ENCODE results near the gene EFEMP1. TPM values are rescaled to one million over a fixed set of nuclear protein-coding genes. Genes with fewer than 3 reads are reported as not detected.

EFEMP1 gene
- total RNA-seq, 1 experiment from 2014 or later, result 0.34 TPM

GRCh38 chr2:55901322-55901721, 22.3 kb downstream of the EFEMP1 start (continued):
- TF ChIP-seq POLR2A (IDR thresholded peaks at IDR 0.05; ENCODE audit: borderline replicate concordance, extremely low read depth, insufficient read depth, insufficient read length), result no peak

DNA sequence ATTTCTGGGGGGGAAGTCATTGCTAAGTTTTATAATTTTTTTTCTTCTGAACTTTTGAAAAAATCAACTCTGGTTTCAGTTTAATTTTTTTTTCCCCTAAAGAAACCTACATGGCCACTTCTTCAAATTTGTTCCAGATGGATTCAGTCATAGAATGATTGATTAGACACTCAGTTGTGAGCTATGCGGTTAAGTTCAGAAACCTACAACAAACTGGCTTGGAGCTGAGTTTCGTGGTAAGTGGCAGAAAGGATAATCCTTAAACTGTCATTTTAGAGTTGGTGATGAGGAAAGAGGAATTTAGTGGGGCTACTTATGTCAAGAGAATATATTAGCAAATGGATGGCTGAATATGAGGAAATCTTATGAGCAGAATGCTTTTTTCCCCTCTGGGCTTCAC, 23.7 kb downstream of the EFEMP1 start:
- ChIA-PET CTCF (no interaction called here), RAD21 (ENCODE audit: low non-redundant PET in 1 of 2, low total read pairs in 2 of 2, uncharacterized antibody in 2 of 2, unreplicated experiment in 2 of 2) (no interaction called here), POLR2A (no interaction called here)
- BruUV-seq (replicated peaks), result no TSS peak
- TF ChIP-seq ELF1 (IDR thresholded peaks at IDR 0.05; ENCODE audit: borderline replicate concordance, low read depth) (no peak), EZH2 (IDR thresholded peaks at IDR 0.05) (no peak), SRF (IDR thresholded peaks at IDR 0.05; ENCODE audit: low read depth) (no peak), MAX (IDR thresholded peaks at IDR 0.05) (no peak), RAD21 (IDR thresholded peaks at IDR 0.05; ENCODE audit: low read depth) (no peak), CBX3 (IDR thresholded peaks at IDR 0.05; ENCODE audit: low read depth) (no peak), JUND (IDR thresholded peaks at IDR 0.05) (no peak), POLR2AphosphoS5 (IDR thresholded peaks at IDR 0.05; ENCODE audit: low read depth, low read length) (no peak), EZH2phosphoT487 (IDR thresholded peaks at IDR 0.05; ENCODE audit: borderline replicate concordance) (no peak), ZNF274 (IDR thresholded peaks at IDR 0.05; ENCODE audit: low read depth, low read length) (no peak), EGR1 (IDR thresholded peaks at IDR 0.05; ENCODE audit: low read depth) (no peak), CEBPB (IDR thresholded peaks at IDR 0.05; ENCODE audit: low read depth) (no peak)
- TF ChIP-seq, protein P1, sequence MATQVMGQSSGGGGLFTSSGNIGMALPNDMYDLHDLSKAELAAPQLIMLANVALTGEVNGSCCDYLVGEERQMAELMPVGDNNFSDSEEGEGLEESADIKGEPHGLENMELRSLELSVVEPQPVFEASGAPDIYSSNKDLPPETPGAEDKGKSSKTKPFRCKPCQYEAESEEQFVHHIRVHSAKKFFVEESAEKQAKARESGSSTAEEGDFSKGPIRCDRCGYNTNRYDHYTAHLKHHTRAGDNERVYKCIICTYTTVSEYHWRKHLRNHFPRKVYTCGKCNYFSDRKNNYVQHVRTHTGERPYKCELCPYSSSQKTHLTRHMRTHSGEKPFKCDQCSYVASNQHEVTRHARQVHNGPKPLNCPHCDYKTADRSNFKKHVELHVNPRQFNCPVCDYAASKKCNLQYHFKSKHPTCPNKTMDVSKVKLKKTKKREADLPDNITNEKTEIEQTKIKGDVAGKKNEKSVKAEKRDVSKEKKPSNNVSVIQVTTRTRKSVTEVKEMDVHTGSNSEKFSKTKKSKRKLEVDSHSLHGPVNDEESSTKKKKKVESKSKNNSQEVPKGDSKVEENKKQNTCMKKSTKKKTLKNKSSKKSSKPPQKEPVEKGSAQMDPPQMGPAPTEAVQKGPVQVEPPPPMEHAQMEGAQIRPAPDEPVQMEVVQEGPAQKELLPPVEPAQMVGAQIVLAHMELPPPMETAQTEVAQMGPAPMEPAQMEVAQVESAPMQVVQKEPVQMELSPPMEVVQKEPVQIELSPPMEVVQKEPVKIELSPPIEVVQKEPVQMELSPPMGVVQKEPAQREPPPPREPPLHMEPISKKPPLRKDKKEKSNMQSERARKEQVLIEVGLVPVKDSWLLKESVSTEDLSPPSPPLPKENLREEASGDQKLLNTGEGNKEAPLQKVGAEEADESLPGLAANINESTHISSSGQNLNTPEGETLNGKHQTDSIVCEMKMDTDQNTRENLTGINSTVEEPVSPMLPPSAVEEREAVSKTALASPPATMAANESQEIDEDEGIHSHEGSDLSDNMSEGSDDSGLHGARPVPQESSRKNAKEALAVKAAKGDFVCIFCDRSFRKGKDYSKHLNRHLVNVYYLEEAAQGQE (IDR thresholded peaks at IDR 0.05; ENCODE audit: low read depth), result no peak
- Histone ChIP-seq H3K4me1 (ENCODE audit: control insufficient read depth in 1 of 2, insufficient read depth in 2 of 2, low read length in 2 of 2) (peaks cover 0 to 12% of the 10 kb centered on the region in 2 experiments; a peak in 2 of 4 replicates), H3K9me3 (ENCODE audit: control insufficient read depth in 1 of 2, insufficient read depth in 1 of 2, low read depth in 1 of 2, low read length in 2 of 2) (no peaks in the 10 kb centered on the region), H3K27me3 (ENCODE audit: insufficient read depth, low read length) (no peaks in the 10 kb centered on the region), H3K36me3 (ENCODE audit: control insufficient read depth in 1 of 2, insufficient read depth in 2 of 2, low read length in 2 of 2) (no peaks in the 10 kb centered on the region), H3K4me2 (ENCODE audit: low read length) (no peak overlapping the region), H3K4me3 (replicated peaks in 1 of 2; ENCODE audit: low read depth in 1 of 2, low read length in 2 of 2) (no peak overlapping the region), H3K9me2 (ENCODE audit: insufficient read depth) (no peaks in the 10 kb centered on the region), H2AFZ (ENCODE audit: low read depth, low read length, poor library complexity, severe bottlenecking) (no peak overlapping the region), H3K27ac (ENCODE audit: low read depth, low read length) (no peak overlapping the region), H3K79me2 (ENCODE audit: insufficient read depth, low read length) (no peaks in the 10 kb centered on the region), H4K20me1 (ENCODE audit: insufficient read depth) (no peaks in the 10 kb centered on the region), H3K9ac (ENCODE audit: low read length) (no peak overlapping the region)
- DNase-seq (ENCODE audit: low read depth, low spot score) (no peak), ATAC-seq (no peak)
- intact Hi-C loops (cut with micrococcal nuclease), result no loop called here
